HCT116 (cell line): ENCODE data around the gene VSTM2B. TPM values are rescaled to one million over a fixed set of nuclear protein-coding genes. Genes with fewer than 3 reads are reported as not detected.

Experiments
- ATAC-seq: fragments of 200-7000 bp; cut with Tn5 transposase; 2 replicates; pipeline ENCODE4 v1.9.1; 2020; ENCODE audit warnings: mild to moderate bottlenecking, moderate library complexity
- BruUV-seq: library from RNA; stranded (reverse); fragments of 400-500 nt; replicated peaks from 2 replicates; lab custom pipeline; 2021; lab: Mats Ljungman, UMichigan
- CTCF ChIA-PET: fragments of 300-600 bp; sonication (Branson Sonifier 250); formaldehyde crosslinking; loops from one replicate; lab custom pipeline; 2021; ENCODE audit warnings: antibody characterized with exemption; lab: Charles Lee
- POLR2A ChIA-PET: fragments of 300-600, 350-600 bp; sonication (Branson Sonifier 250); formaldehyde crosslinking; loops from one replicate; lab custom pipeline; 2021; ENCODE audit warnings: antibody characterized with exemption; lab: Charles Lee
- RAD21 ChIA-PET, 2 experiments: fragments of 300-600 bp; sonication (Branson Sonifier 250); formaldehyde crosslinking; loops; one replicate each; lab custom pipeline; 2023; ENCODE audit warnings: low total read pairs in 2 of 2; ENCODE audit not compliant: uncharacterized antibody in 2 of 2, unreplicated experiment in 2 of 2, low non-redundant PET in 1 of 2; lab: Charles Lee
- DNase-seq: peaks from one replicate; pipeline ENCODE4 v3.0.0-alpha.2; 2010; ENCODE audit warnings: low read depth, low spot score
- H2AFZ ChIP-seq: fragments of 200-600 bp; shearing (Covaris generic), sonication (generic); 2 replicates; pipeline ENCODE4 v1.6.1; 2017; ENCODE audit warnings: low read depth, mixed run types, mixed read lengths, antibody characterized with exemption, low read length; ENCODE audit not compliant: poor library complexity, severe bottlenecking
- H3K27ac ChIP-seq: 2 replicates; pipeline ENCODE4 v1.5.1; 2012; ENCODE audit warnings: low read depth, low read length
- H3K27me3 ChIP-seq: fragments of 200-600 bp; sonication (generic); 2 replicates; pipeline ENCODE4 v1.6.1; 2016; ENCODE audit warnings: mixed run types, low read length, mixed read lengths; ENCODE audit not compliant: insufficient read depth
- H3K36me3 ChIP-seq, 2 experiments: fragments of 200-500 bp in 1 of 2; fragments of 200-600 bp in 1 of 2; sonication (Bioruptor generic) in 1 of 2; sonication (generic) in 1 of 2; 2 replicates each; pipeline versions ENCODE4 v1.5.1 to v1.6.1; 2014 to 2016; ENCODE audit warnings: low read length in 2 of 2, inconsistent platforms in 1 of 2, mixed read lengths in 1 of 2, mixed run types in 1 of 2; ENCODE audit not compliant: insufficient read depth in 2 of 2, control insufficient read depth in 1 of 2
- H3K4me1 ChIP-seq, 2 experiments: fragments of 200-600 bp in 1 of 2; sonication (generic) in 1 of 2; 2 replicates each; pipeline versions ENCODE4 v1.5.1 to v1.6.1; 2012 to 2017; ENCODE audit warnings: low read length in 2 of 2, inconsistent platforms in 1 of 2, mild to moderate bottlenecking in 1 of 2, mixed read lengths in 1 of 2, mixed run types in 1 of 2, moderate library complexity in 1 of 2; ENCODE audit not compliant: insufficient read depth in 2 of 2, control insufficient read depth in 1 of 2
- H3K4me2 ChIP-seq: fragments of 200-600 bp; sonication (generic); 2 replicates; pipeline ENCODE4 v1.6.1; 2017; ENCODE audit warnings: mixed run types, low read length, mixed read lengths
- H3K4me3 ChIP-seq, 2 experiments: fragments of 200-600 bp in 1 of 2; sonication (generic) in 1 of 2; replicated peaks in 1 of 2; 2 replicates each; pipeline ENCODE4 v1.5.1; 2011 to 2016; ENCODE audit warnings: low read length in 2 of 2, control low read depth in 1 of 2, low read depth in 1 of 2, mild to moderate bottlenecking in 1 of 2, mixed read lengths in 1 of 2, mixed run types in 1 of 2
- H3K79me2 ChIP-seq: fragments of 200-600 bp; sonication (generic); 2 replicates; pipeline ENCODE4 v1.6.1; 2017; ENCODE audit warnings: mild to moderate bottlenecking, mixed run types, low read length, moderate library complexity, mixed read lengths; ENCODE audit not compliant: insufficient read depth
- H3K9ac ChIP-seq: fragments of 200-600 bp; sonication (generic); 2 replicates; pipeline ENCODE4 v1.6.1; 2016; ENCODE audit warnings: low read length, mixed read lengths
- H3K9me2 ChIP-seq: fragments of 200-600 bp; sonication (generic), shearing (Covaris generic); 2 replicates; pipeline ENCODE4 v1.6.1; 2017; ENCODE audit warnings: mixed run types, mild to moderate bottlenecking, moderate library complexity; ENCODE audit not compliant: insufficient read depth
- H3K9me3 ChIP-seq, 2 experiments: fragments of 200-500 bp in 1 of 2; fragments of 200-600 bp in 1 of 2; sonication (Bioruptor generic) in 1 of 2; sonication (generic) in 1 of 2; 2 replicates each; pipeline ENCODE4 v1.6.1; 2014 to 2017; ENCODE audit warnings: low read length in 2 of 2, mixed read lengths in 2 of 2, inconsistent platforms in 1 of 2, low read depth in 1 of 2, mild to moderate bottlenecking in 1 of 2, mixed run types in 1 of 2, moderate library complexity in 1 of 2; ENCODE audit not compliant: control insufficient read depth in 1 of 2, insufficient read depth in 1 of 2
- H4K20me1 ChIP-seq: fragments of 200-600 bp; sonication (generic), shearing (Covaris generic); 2 replicates; pipeline ENCODE4 v1.6.1; 2017; ENCODE audit warnings: mixed run types, mild to moderate bottlenecking, moderate library complexity; ENCODE audit not compliant: insufficient read depth
- CEBPB ChIP-seq: IDR thresholded peaks from 2 replicates; pipeline ENCODE4 v1.6.1; 2012; ENCODE audit warnings: low read depth
- EGR1 ChIP-seq: IDR thresholded peaks from 2 replicates; pipeline ENCODE4 v1.6.1; 2012; ENCODE audit warnings: low read depth
- EZH2 ChIP-seq: fragments of 200-600 bp; sonication (generic); IDR thresholded peaks from 2 replicates; pipeline ENCODE4 v1.6.1; 2017; ENCODE audit warnings: antibody characterized with exemption, mixed run types
- FOSL1 ChIP-seq: IDR thresholded peaks from 2 replicates; pipeline ENCODE4 v1.6.1; 2012; ENCODE audit warnings: low read depth
- SP1 ChIP-seq: IDR thresholded peaks from 2 replicates; pipeline ENCODE4 v1.6.1; 2012; ENCODE audit warnings: low read depth
- YY1 ChIP-seq: IDR thresholded peaks from 2 replicates; pipeline ENCODE4 v1.6.1; 2011; ENCODE audit warnings: low read length, low read depth, moderate library complexity, mild to moderate bottlenecking; ENCODE audit not compliant: insufficient replicate concordance; ENCODE audit errors: extremely low read depth
- ZFX ChIP-seq: fragments of 450-650 bp; IDR thresholded peaks from 2 replicates; pipeline ENCODE4 v1.6.1; 2017
- ZNF274 ChIP-seq: fragments of 200-500 bp; sonication (Bioruptor generic); IDR thresholded peaks from 2 replicates; pipeline ENCODE4 v1.6.1; 2014; ENCODE audit warnings: mild to moderate bottlenecking, low read depth, low read length, inconsistent platforms
- intact Hi-C: fragments of 100-400 bp; cut with micrococcal nuclease; formaldehyde crosslinking; loops from 2 replicates; pipeline ENCODE4 v1.10.0; 2022
- total RNA-seq: library from RNA; stranded (reverse); gene quantifications from one replicate; pipeline ENCODE4 v1.2.1, GENCODE V29; 2021; ENCODE audit not compliant: unreplicated experiment
- TF ChIP-seq, protein P1 (sequence below): IDR thresholded peaks from 2 replicates; pipeline ENCODE4 v1.6.1; 2012

Gene VSTM2B
- total RNA-seq, 1 experiment from 2014 or later = not detected

GRCh38 chr19:29545866-29546582 is 20.2 kb downstream of the VSTM2B start:
- DNase-seq = no peak
- BruUV-seq = no TSS peak
- H3K4me1 ChIP-seq = no peaks in the 10 kb centered on the region

GRCh38 chr19:29546583-29547190 is 20.9 kb downstream of the VSTM2B start:
- Histone ChIP-seq H3K27me3 (0 out of 2 replicates have a peak, but pooled peaks cover 5% of the 10 kb centered on the region), H2AFZ (no peak overlapping the region), H3K9me2 (no peaks in the 10 kb centered on the region), H3K79me2 (no peaks in the 10 kb centered on the region), H3K27ac (no peak overlapping the region), H3K36me3 (no peaks in the 10 kb centered on the region), H3K9ac (no peak overlapping the region)
- intact Hi-C loops = no loop called here
- no peak for DNase-seq
- no TSS peak for BruUV-seq
- ChIA-PET POLR2A (no interaction called here), RAD21 (no interaction called here)
- TF ChIP-seq ZNF274 = no peak
- no peak for TF ChIP-seq FOSL1
- TF ChIP-seq EGR1 = no peak
- no peak for TF ChIP-seq ZFX
- no peak for TF ChIP-seq CEBPB
- TF ChIP-seq, all 23 proteins: peak for 0
- no peaks in the 10 kb centered on the region for H3K4me1 ChIP-seq
- H3K4me2 ChIP-seq = no peak overlapping the region
- ATAC-seq = no peak
- H3K9me3 ChIP-seq = no peaks in the 10 kb centered on the region
- H4K20me1 ChIP-seq = no peaks in the 10 kb centered on the region
- CTCF ChIA-PET = no interaction called here
- no peak overlapping the region for H3K4me3 ChIP-seq

More at GRCh38 chr19:29545866-29546582, 20.2 kb downstream of the VSTM2B start:
- RAD21 ChIA-PET = no interaction called here
- H3K4me3 ChIP-seq = no peak overlapping the region
- no peak for ATAC-seq
- no peak overlapping the region for H2AFZ ChIP-seq
- no peak overlapping the region for H3K4me2 ChIP-seq
- TF ChIP-seq, protein P1, sequence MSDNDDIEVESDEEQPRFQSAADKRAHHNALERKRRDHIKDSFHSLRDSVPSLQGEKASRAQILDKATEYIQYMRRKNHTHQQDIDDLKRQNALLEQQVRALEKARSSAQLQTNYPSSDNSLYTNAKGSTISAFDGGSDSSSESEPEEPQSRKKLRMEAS = no peak
- TF ChIP-seq YY1 (no peak), EZH2 (no peak), SP1 (no peak)
- no peak overlapping the region for H3K9ac ChIP-seq
- no peaks in the 10 kb centered on the region for H3K9me3 ChIP-seq
- POLR2A ChIA-PET = no interaction called here
- CTCF ChIA-PET = no interaction called here
- H3K9me2 ChIP-seq = no peaks in the 10 kb centered on the region
- H3K36me3 ChIP-seq = no peaks in the 10 kb centered on the region
- intact Hi-C loops = no loop called here
- no peak overlapping the region for H3K27ac ChIP-seq
- no peaks in the 10 kb centered on the region for H3K79me2 ChIP-seq
- no peaks in the 10 kb centered on the region for H4K20me1 ChIP-seq
- 0 out of 2 replicates have a peak, but pooled peaks cover 3% of the 10 kb centered on the region for H3K27me3 ChIP-seq
